M059J (cell line): ENCODE results near the gene DACH1. TPM values are rescaled to one million over a fixed set of nuclear protein-coding genes. Genes with fewer than 3 reads are reported as not detected.
"Not testable (repeated sequence)": the region's sequence is repeated elsewhere in the genome, so short reads cannot be mapped to it uniquely, and the experiment has no call there.

Source experiments
- DNase-seq: peaks from one replicate; pipeline ENCODE4 v3.0.0-alpha.2; 2012; ENCODE audit warnings: low read depth
- total RNA-seq: library from RNA; depleted of rRNA; stranded (reverse); fragments of >200 nt; shearing (Covaris generic); gene quantifications from 2 replicates; pipeline ENCODE4 v1.2.3, GENCODE V29; 2014; rRNA removed

DACH1 gene
- total RNA-seq: not detected in 2 replicates

GRCh38 chr13:71867131-71867814, at the start of gene DACH1:
Gene DACH1, minus strand, starts transcription at chr13:71867204.
- DNase-seq: peak; percentile 61

- DNase-seq: no peak
Measured at GRCh38 chr13:71913717-71914116, 46.7 kb upstream of the DACH1 start.

GRCh38 chr13:71912524-71912923, 45.5 kb upstream of the DACH1 start:
- no peak for DNase-seq

- no peak for DNase-seq
Measured at GRCh38 chr13:71906448-71906847, 39.4 kb upstream of the DACH1 start.

- no peak for DNase-seq
Measured at GRCh38 chr13:71902676-71903075, 35.7 kb upstream of the DACH1 start.

- DNase-seq: not testable (repeated sequence)
Measured at GRCh38 chr13:71893506-71893905, 26.5 kb upstream of the DACH1 start.

GRCh38 chr13:71886880-71887279, 19.9 kb upstream of the DACH1 start:
- DNase-seq: no peak

GRCh38 chr13:71882120-71882519, 15.1 kb upstream of the DACH1 start:
- no peak for DNase-seq

GRCh38 chr13:71880753-71881541, 13.9 kb upstream of the DACH1 start:
- DNase-seq: peak; percentile 14

- DNase-seq: no peak
Measured at GRCh38 chr13:71879808-71880344, 12.9 kb upstream of the DACH1 start.

GRCh38 chr13:71879129-71879535, 12.1 kb upstream of the DACH1 start:
- DNase-seq: peak; percentile 5

GRCh38 chr13:71877256-71877653, 10.3 kb upstream of the DACH1 start:
- DNase-seq: no peak

- DNase-seq: no peak
Measured at GRCh38 chr13:71876648-71877255, 9.7 kb upstream of the DACH1 start.

GRCh38 chr13:71875823-71876222, 8.8 kb upstream of the DACH1 start:
- DNase-seq: no peak

GRCh38 chr13:71874458-71874857, 7.5 kb upstream of the DACH1 start:
- DNase-seq: no peak

- DNase-seq: no peak
Measured at GRCh38 chr13:71873418-71874247, 6.6 kb upstream of the DACH1 start.

GRCh38 chr13:71871844-71872243, 4.8 kb upstream of the DACH1 start:
- DNase-seq: no peak

- DNase-seq: no peak
Measured at GRCh38 chr13:71871176-71871754, 4.3 kb upstream of the DACH1 start.

GRCh38 chr13:71870100-71870499, 3.1 kb upstream of the DACH1 start:
- no peak for DNase-seq

GRCh38 chr13:71869274-71869673, 2.3 kb upstream of the DACH1 start:
- no peak for DNase-seq
